ENCODE results near the gene BNC2. TPM values are rescaled to one million over a fixed set of nuclear protein-coding genes. Genes with fewer than 3 reads are reported as not detected.

The BNC2 gene
- total and polyA plus RNA-seq, 2 of the 4 experiments (the other 2 are of a cell fraction) = 15.5 to 45.2 TPM

DNA sequence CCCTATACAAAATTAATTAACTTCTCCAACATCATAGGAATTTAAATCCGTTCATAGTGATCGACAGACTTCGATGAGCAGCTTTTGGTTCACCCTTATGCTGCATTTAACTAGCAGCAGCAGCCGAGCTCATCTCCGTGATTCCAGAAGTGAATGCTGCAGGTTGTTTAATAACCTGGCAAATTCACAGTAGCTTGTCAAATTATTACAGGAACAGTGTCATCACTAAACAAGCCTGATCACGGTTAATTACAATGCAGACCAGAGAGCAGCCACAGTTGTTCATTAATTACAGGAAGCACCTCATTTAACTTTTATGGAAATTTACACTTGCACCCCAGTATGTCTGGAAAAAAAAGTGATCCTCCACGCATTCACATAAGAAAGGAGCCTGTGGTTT, 188.2 kb downstream of the BNC2 start:
- peaks cover 6% of the 10 kb centered on the region for H3K9me1 ChIP-seq (ENCODE audit: insufficient read depth, low read length)
- no peak overlapping the region for H2AK5ac ChIP-seq (ENCODE audit: low read depth, low read length)
- ATAC-seq (ENCODE audit: low read depth) (no peak), DNase-seq (no peak)
- H4K8ac ChIP-seq (ENCODE audit: low read depth in 2 of 2, low read length in 2 of 2) = no peak overlapping the region
- no peak overlapping the region for H4K91ac ChIP-seq (ENCODE audit: insufficient read depth, low read depth, low read length)
- peaks cover 34 to 51% of the 10 kb centered on the region in 2 experiments for H3K79me1 ChIP-seq (ENCODE audit: low read depth in 1 of 2, low read length in 2 of 2)
- no TSS peak for BruUV-seq (replicated peaks)
- no peak overlapping the region for H2BK20ac ChIP-seq (ENCODE audit: low read depth, low read length)
- no peak overlapping the region for H2AK9ac ChIP-seq (replicated peaks; ENCODE audit: low read depth, low read length, poor library complexity)
- H3K4me1 ChIP-seq (ENCODE audit: control insufficient read depth, insufficient read depth, low read length) = peaks cover 7% of the 10 kb centered on the region
- H4K20me1 ChIP-seq (ENCODE audit: insufficient read depth, low read length) = no peaks in the 10 kb centered on the region; the same call in 1 of the 2 replicates
- dilution Hi-C loops (cut with HindIII; ENCODE audit: low sequenced_read_pairs, unreplicated experiment) (no loop called here), intact Hi-C loops (cut with micrococcal nuclease) (no loop called here), in situ Hi-C loops (cut with MboI; ENCODE audit: low sequenced_read_pairs) (no loop called here)
- no peak overlapping the region for H3K4me2 ChIP-seq (ENCODE audit: low read depth, low read length)
- H3K4ac ChIP-seq (ENCODE audit: low read depth, low read length) = no peak overlapping the region
- no peak overlapping the region for H2AFZ ChIP-seq (replicated peaks; ENCODE audit: low read length, poor library complexity)
- H2BK120ac ChIP-seq (ENCODE audit: low read depth, low read length) = no peak overlapping the region
- no peak overlapping the region for H3K56ac ChIP-seq (ENCODE audit: extremely low read depth, insufficient read depth, low read length)
- no peak overlapping the region for H4K5ac ChIP-seq (ENCODE audit: low read depth, low read length)
- H3K9me3 ChIP-seq (ENCODE audit: control insufficient read depth, insufficient read depth, low read length) = no peaks in the 10 kb centered on the region
- TF ChIP-seq RCOR1 (IDR thresholded peaks at IDR 0.05; ENCODE audit: insufficient replicate concordance, low read length) (no peak), CHD1 (IDR thresholded peaks at IDR 0.05; ENCODE audit: low read depth, low read length) (no peak), MXI1 (IDR thresholded peaks at IDR 0.05; ENCODE audit: borderline replicate concordance, low read depth, low read length) (no peak), MAFK (IDR thresholded peaks at IDR 0.05; ENCODE audit: low read depth, low read length) (no peak), SMC3 (IDR thresholded peaks at IDR 0.05; ENCODE audit: low read depth, low read length) (no peak), RFX5 (IDR thresholded peaks at IDR 0.05; ENCODE audit: low read depth, low read length) (no peak), NFE2L2 (IDR thresholded peaks at IDR 0.05; ENCODE audit: low read depth, low read length) (no peak), CEBPB (IDR thresholded peaks at IDR 0.05; ENCODE audit: low read depth, low read length) (no peak), USF2 (IDR thresholded peaks at IDR 0.05; ENCODE audit: low read depth, low read length) (no peak), RAD21 (IDR thresholded peaks at IDR 0.05; ENCODE audit: low read length) (no peak), MAZ (IDR thresholded peaks at IDR 0.05; ENCODE audit: borderline replicate concordance, low read depth, low read length) (no peak), BHLHE40 (IDR thresholded peaks at IDR 0.05; ENCODE audit: low read depth, low read length) (no peak), FOS (IDR thresholded peaks at IDR 0.05; ENCODE audit: low read depth, low read length) (no peak), POLR2A (IDR thresholded peaks at IDR 0.05; ENCODE audit: low read depth, low read length) (no peak)
- TF ChIP-seq, protein P1, sequence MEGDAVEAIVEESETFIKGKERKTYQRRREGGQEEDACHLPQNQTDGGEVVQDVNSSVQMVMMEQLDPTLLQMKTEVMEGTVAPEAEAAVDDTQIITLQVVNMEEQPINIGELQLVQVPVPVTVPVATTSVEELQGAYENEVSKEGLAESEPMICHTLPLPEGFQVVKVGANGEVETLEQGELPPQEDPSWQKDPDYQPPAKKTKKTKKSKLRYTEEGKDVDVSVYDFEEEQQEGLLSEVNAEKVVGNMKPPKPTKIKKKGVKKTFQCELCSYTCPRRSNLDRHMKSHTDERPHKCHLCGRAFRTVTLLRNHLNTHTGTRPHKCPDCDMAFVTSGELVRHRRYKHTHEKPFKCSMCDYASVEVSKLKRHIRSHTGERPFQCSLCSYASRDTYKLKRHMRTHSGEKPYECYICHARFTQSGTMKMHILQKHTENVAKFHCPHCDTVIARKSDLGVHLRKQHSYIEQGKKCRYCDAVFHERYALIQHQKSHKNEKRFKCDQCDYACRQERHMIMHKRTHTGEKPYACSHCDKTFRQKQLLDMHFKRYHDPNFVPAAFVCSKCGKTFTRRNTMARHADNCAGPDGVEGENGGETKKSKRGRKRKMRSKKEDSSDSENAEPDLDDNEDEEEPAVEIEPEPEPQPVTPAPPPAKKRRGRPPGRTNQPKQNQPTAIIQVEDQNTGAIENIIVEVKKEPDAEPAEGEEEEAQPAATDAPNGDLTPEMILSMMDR (conservative IDR thresholded peaks at IDR 0.05; ENCODE audit: low read depth, low read length) = no peak
- TF ChIP-seq, protein P2, sequence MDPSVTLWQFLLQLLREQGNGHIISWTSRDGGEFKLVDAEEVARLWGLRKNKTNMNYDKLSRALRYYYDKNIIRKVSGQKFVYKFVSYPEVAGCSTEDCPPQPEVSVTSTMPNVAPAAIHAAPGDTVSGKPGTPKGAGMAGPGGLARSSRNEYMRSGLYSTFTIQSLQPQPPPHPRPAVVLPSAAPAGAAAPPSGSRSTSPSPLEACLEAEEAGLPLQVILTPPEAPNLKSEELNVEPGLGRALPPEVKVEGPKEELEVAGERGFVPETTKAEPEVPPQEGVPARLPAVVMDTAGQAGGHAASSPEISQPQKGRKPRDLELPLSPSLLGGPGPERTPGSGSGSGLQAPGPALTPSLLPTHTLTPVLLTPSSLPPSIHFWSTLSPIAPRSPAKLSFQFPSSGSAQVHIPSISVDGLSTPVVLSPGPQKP (IDR thresholded peaks at IDR 0.05; ENCODE audit: borderline replicate concordance, low read depth, low read length) = no peak
- H3K27me3 ChIP-seq (ENCODE audit: control insufficient read depth, insufficient read depth, low read length) = no peaks in the 10 kb centered on the region
- 100% methylated on average over 2 of the region's 7 CpGs; no CpG with 5 or more reads in 1 of the 2 experiments for WGBS, 2 experiments (ENCODE audit: extremely low coverage in 2 of 2, insufficient read length in 1 of 2)
- ChIA-PET POLR2A (ENCODE audit: unreplicated experiment) (no interaction called here), CTCF (no interaction called here)
- H3K4me3 ChIP-seq (ENCODE audit: insufficient read depth, low read depth, low read length) = no peak overlapping the region
- no peak overlapping the region for H3K27ac ChIP-seq (ENCODE audit: insufficient read depth, low read length)
- H2BK15ac ChIP-seq (ENCODE audit: low read depth, low read length) = no peak overlapping the region
- H3K9ac ChIP-seq (ENCODE audit: low read depth, low read length) = no peak overlapping the region
- peaks cover 7% of the 10 kb centered on the region; the same call in 1 of the 2 replicates for H3K36me3 ChIP-seq (ENCODE audit: control insufficient read depth, insufficient read depth, low read length)
- H3K23ac ChIP-seq (ENCODE audit: low read depth, low read length) = no peak overlapping the region
- no peak overlapping the region for H2BK5ac ChIP-seq (ENCODE audit: low read depth, low read length, poor library complexity, severe bottlenecking)
- no peak overlapping the region for H3K14ac ChIP-seq (replicated peaks; ENCODE audit: low read depth, low read length)
- no peak overlapping the region for H3K18ac ChIP-seq (ENCODE audit: low read depth, low read length)
